ENCODE data around the gene TMEM185A.
"Not testable (repeated sequence)": the region's sequence is repeated elsewhere in the genome, so short reads cannot be mapped to it uniquely, and the experiment has no call there.

DNA sequence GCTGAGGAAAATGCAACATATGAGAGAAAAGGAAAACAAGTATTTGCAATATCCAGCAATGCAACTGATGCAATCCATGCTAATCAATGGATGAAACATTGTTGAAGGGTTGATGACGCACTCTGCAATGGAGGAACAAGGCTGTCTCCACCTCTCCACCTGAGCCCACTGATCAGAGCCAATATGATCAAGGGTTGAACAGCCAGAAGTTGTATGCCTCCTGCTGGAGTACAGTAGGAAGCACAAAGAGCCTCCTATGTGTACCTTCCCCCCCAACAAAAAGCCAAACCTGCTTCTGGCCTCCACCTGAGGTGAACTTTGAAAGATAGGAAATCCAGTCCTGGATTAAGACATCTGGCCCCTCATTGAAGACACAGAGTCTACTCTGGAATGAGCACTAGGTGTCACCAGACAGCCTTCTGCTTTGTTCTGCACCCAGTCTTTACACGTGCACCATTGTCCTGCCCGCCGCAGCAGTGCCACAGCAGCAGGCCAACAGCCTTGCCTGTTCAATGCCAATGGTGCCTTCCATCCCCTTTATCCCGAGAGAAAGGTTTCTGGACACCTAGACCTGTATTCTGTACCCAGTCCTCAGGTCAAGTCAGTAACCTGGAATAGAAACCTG is 24.8 kb upstream of the TMEM185A start:
- not testable (repeated sequence) for TF ChIP-seq EZH2 (IDR thresholded peaks at IDR 0.05; ENCODE audit: insufficient read depth, poor library complexity, severe bottlenecking); EZH2phosphoT487 (IDR thresholded peaks at IDR 0.05; ENCODE audit: insufficient read depth, low read depth)

Data from GM23248 (cell line).